ENCODE measurements around the gene RNF145. TPM values are rescaled to one million over a fixed set of nuclear protein-coding genes. Genes with fewer than 3 reads are reported as not detected.
A peak's percentile ranks its signal among the peaks of the same experiment; 100 is the strongest.
"Not testable (repeated sequence)": the region's sequence is repeated elsewhere in the genome, so short reads cannot be mapped to it uniquely, and the experiment has no call there.

The RNF145 gene
- total RNA-seq, 1 experiment from 2014 or later = 122 TPM

DNA sequence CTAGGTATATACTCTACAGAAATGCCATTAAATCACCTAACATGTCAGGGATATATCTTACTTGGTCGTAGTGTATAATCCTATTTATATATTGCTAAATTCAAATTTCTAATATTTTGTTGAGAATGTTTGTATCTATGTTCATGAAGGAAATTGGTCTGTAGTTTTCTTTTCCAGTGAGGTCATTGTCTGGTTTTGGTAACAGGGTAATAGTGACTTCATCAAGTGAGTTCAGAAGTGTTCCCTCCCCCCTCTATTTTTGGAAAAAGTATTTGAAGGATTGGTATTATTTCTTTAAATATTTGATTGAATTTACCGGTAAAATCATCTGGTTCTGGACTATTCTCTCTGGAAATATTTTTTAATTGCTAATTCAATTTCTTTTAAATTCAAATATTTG, 86.2 kb downstream of the RNF145 start:
- no peak overlapping the region for H3K27ac Mint-ChIP-seq (ENCODE audit: low read depth, unreplicated experiment)
- ChIA-PET POLR2A (no interaction called here), CTCF (interaction anchor here (0.6 to 3.9 kb wide), 5 partner anchors 9 to 1113 kb away, joined by 3 to 30 read pairs (median 3); no protein-coding TSS in a partner anchor)
- H3K4me3 Mint-ChIP-seq (ENCODE audit: unreplicated experiment) = no peak overlapping the region
- H3K36me3 Mint-ChIP-seq (ENCODE audit: insufficient read depth, unreplicated experiment) = no peaks in the 10 kb centered on the region
- H3K9me3 Mint-ChIP-seq (ENCODE audit: unreplicated experiment) = peaks cover 16% of the 10 kb centered on the region
- TF ChIP-seq, protein P1, sequence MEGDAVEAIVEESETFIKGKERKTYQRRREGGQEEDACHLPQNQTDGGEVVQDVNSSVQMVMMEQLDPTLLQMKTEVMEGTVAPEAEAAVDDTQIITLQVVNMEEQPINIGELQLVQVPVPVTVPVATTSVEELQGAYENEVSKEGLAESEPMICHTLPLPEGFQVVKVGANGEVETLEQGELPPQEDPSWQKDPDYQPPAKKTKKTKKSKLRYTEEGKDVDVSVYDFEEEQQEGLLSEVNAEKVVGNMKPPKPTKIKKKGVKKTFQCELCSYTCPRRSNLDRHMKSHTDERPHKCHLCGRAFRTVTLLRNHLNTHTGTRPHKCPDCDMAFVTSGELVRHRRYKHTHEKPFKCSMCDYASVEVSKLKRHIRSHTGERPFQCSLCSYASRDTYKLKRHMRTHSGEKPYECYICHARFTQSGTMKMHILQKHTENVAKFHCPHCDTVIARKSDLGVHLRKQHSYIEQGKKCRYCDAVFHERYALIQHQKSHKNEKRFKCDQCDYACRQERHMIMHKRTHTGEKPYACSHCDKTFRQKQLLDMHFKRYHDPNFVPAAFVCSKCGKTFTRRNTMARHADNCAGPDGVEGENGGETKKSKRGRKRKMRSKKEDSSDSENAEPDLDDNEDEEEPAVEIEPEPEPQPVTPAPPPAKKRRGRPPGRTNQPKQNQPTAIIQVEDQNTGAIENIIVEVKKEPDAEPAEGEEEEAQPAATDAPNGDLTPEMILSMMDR (IDR thresholded peaks at IDR 0.05; ENCODE audit: unreplicated experiment) = no peak
- no peaks in the 10 kb centered on the region for H3K27me3 Mint-ChIP-seq (ENCODE audit: insufficient read depth, unreplicated experiment)
- no TSS peak for BruUV-seq (replicated peaks)
- intact Hi-C loops (cut with micrococcal nuclease) = no loop called here
- DNase-seq (ENCODE audit: unreplicated experiment) = no peak
- H3K4me1 Mint-ChIP-seq (ENCODE audit: insufficient read depth, unreplicated experiment) = peaks cover 10% of the 10 kb centered on the region

- no peak overlapping the region for H3K4me3 Mint-ChIP-seq (ENCODE audit: unreplicated experiment)
- intact Hi-C loops (cut with micrococcal nuclease) = no loop called here
- CTCF ChIA-PET = interaction anchor here (1.4 to 3.9 kb wide), 2 partner anchors 11 to 426 kb away, joined by 5 to 30 read pairs; no protein-coding TSS in a partner anchor
- DNase-seq (ENCODE audit: unreplicated experiment) = no peak
- no peaks in the 10 kb centered on the region for H3K27me3 Mint-ChIP-seq (ENCODE audit: insufficient read depth, unreplicated experiment)
- POLR2A ChIA-PET = interaction anchor here (0.7 kb wide), 1 partner anchor 54 kb away, joined by 3 read pairs; no protein-coding TSS in a partner anchor
- peaks cover 16% of the 10 kb centered on the region for H3K9me3 Mint-ChIP-seq (ENCODE audit: unreplicated experiment)
- H3K4me1 Mint-ChIP-seq (ENCODE audit: insufficient read depth, unreplicated experiment) = peaks cover 10% of the 10 kb centered on the region
- H3K27ac Mint-ChIP-seq (ENCODE audit: low read depth, unreplicated experiment) = no peak overlapping the region
- H3K36me3 Mint-ChIP-seq (ENCODE audit: insufficient read depth, unreplicated experiment) = no peaks in the 10 kb centered on the region
- TF ChIP-seq, protein P1 (IDR thresholded peaks at IDR 0.05; ENCODE audit: unreplicated experiment) = no peak
- no TSS peak for BruUV-seq (replicated peaks)
Observed at GRCh38 chr5:159121061-159121460, 88.3 kb downstream of the RNF145 start.

DNA sequence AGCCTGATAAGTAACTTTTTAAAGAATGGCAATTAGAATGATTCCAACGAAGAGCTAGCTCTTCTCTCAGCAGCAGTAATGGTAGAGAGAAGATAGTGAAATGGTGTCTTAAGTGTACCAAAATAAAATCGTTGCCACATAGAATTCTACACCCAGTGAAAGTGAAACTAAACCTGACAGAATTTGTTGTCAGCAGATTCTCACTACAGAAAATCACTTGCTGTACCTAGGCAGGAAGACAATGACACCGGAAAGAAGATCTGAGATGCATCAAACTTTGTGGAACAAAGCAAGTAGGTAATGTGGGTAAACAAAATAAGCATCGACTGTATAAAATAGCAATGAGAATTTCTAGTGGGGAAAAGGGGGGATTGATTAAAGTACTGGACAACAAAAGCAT, 88.9 kb downstream of the RNF145 start:
- POLR2A ChIA-PET = no interaction called here
- Mint-ChIP-seq H3K27me3 (ENCODE audit: insufficient read depth, unreplicated experiment) (no peaks in the 10 kb centered on the region), H3K9me3 (ENCODE audit: unreplicated experiment) (peaks cover 12% of the 10 kb centered on the region), H3K4me1 (ENCODE audit: insufficient read depth, unreplicated experiment) (peaks cover 10% of the 10 kb centered on the region), H3K27ac (ENCODE audit: low read depth, unreplicated experiment) (peak overlapping the region; percentile 13), H3K36me3 (ENCODE audit: insufficient read depth, unreplicated experiment) (no peaks in the 10 kb centered on the region), H3K4me3 (ENCODE audit: unreplicated experiment) (peak overlapping the region; percentile 1)
- intact Hi-C loops (cut with micrococcal nuclease) = no loop called here
- CTCF ChIA-PET = interaction anchor here (0.6 to 2.4 kb wide), 5 partner anchors 12 to 1358 kb away, joined by 3 to 15 read pairs (median 4); no protein-coding TSS in a partner anchor
- DNase-seq (ENCODE audit: unreplicated experiment) = no peak
- BruUV-seq (replicated peaks) = no TSS peak
- TF ChIP-seq, protein P1 (IDR thresholded peaks at IDR 0.05; ENCODE audit: unreplicated experiment) = no peak

GRCh38 chr5:159119842-159120241, 89.5 kb downstream of the RNF145 start:
- H3K36me3 Mint-ChIP-seq (ENCODE audit: insufficient read depth, unreplicated experiment); H3K9me3 Mint-ChIP-seq (ENCODE audit: unreplicated experiment): not testable (repeated sequence)

GRCh38 chr5:159118958-159119659, 90.2 kb downstream of the RNF145 start:
- H3K4me3 Mint-ChIP-seq (ENCODE audit: unreplicated experiment); H3K36me3 Mint-ChIP-seq (ENCODE audit: insufficient read depth, unreplicated experiment); H3K27ac Mint-ChIP-seq (ENCODE audit: low read depth, unreplicated experiment); BruUV-seq (replicated peaks); H3K9me3 Mint-ChIP-seq (ENCODE audit: unreplicated experiment); intact Hi-C loops (cut with micrococcal nuclease); H3K4me1 Mint-ChIP-seq (ENCODE audit: insufficient read depth, unreplicated experiment); H3K27me3 Mint-ChIP-seq (ENCODE audit: insufficient read depth, unreplicated experiment); POLR2A ChIA-PET; DNase-seq (ENCODE audit: unreplicated experiment): not testable (repeated sequence)
- CTCF ChIA-PET = interaction anchor here (0.6 to 2.4 kb wide), 9 partner anchors 12 to 1290 kb away, joined by 3 to 15 read pairs (median 4); no protein-coding TSS in a partner anchor

More at GRCh38 chr5:159119842-159120241, 89.5 kb downstream of the RNF145 start:
- DNase-seq (ENCODE audit: unreplicated experiment); H3K4me1 Mint-ChIP-seq (ENCODE audit: insufficient read depth, unreplicated experiment); intact Hi-C loops (cut with micrococcal nuclease); H3K4me3 Mint-ChIP-seq (ENCODE audit: unreplicated experiment); BruUV-seq (replicated peaks); H3K27ac Mint-ChIP-seq (ENCODE audit: low read depth, unreplicated experiment); H3K27me3 Mint-ChIP-seq (ENCODE audit: insufficient read depth, unreplicated experiment); POLR2A ChIA-PET: not testable (repeated sequence)
- CTCF ChIA-PET = interaction anchor here (0.6 to 2.4 kb wide), 8 partner anchors 12 to 1358 kb away, joined by 3 to 15 read pairs (median 4); no protein-coding TSS in a partner anchor
